GM12878 (cell line): ENCODE data around the gene CHCHD3. TPM values are rescaled to one million over a fixed set of nuclear protein-coding genes. Genes with fewer than 3 reads are reported as not detected.

ENCODE experiments used
- ATAC-seq: fragments of 200-7000 bp; cut with Tn5 transposase; 3 replicates; pipeline ENCODE4 v1.9.1; 2020; ENCODE audit warnings: mild to moderate bottlenecking, moderate library complexity
- BruUV-seq: library from RNA; stranded (reverse); fragments of 400-500 nt; replicated peaks from 2 replicates; lab custom pipeline; 2021; lab: Mats Ljungman, UMichigan
- CTCF ChIA-PET: fragments of 300-600 bp; sonication (Branson Sonifier 250); formaldehyde crosslinking; extraction: SDS; loops from one replicate; lab custom pipeline; 2021; ENCODE audit warnings: inconsistent platforms; lab: Yijun Ruan, JAX
- POLR2A ChIA-PET: fragments of 350-600 bp; formaldehyde crosslinking; extraction: SDS; loops from one replicate; lab custom pipeline; 2021; ENCODE audit warnings: inconsistent platforms; lab: Charles Lee
- RAD21 ChIA-PET: fragments of 300-600 bp; sonication (Branson Sonifier 250); formaldehyde crosslinking; loops from one replicate; lab custom pipeline; 2023; ENCODE audit warnings: antibody characterized with exemption; ENCODE audit not compliant: unreplicated experiment; lab: Charles Lee
- SMC1A ChIA-PET: fragments of 300-600 bp; sonication (Branson Sonifier 250); formaldehyde crosslinking; loops from one replicate; lab custom pipeline; 2023; ENCODE audit not compliant: unreplicated experiment, uncharacterized antibody; lab: Charles Lee
- DNase-seq: peaks from one replicate; pipeline ENCODE4 v3.0.0-alpha.2; 2011; ENCODE audit warnings: low read depth, low spot score
- FAIRE-seq: peaks from 3 replicates; lab custom pipeline; 2011; peaks lifted over from hg19 to GRCh38; lab: Jason Lieb, UNC
- H2AFZ ChIP-seq: 2 replicates; pipeline ENCODE4 v1.6.0; 2011; ENCODE audit warnings: low read depth, low read length, control low read depth; ENCODE audit not compliant: control insufficient read depth
- H3K27ac ChIP-seq: 2 replicates; pipeline ENCODE4 v1.5.1; 2011; ENCODE audit warnings: control low read depth; ENCODE audit not compliant: control insufficient read depth, insufficient read depth
- H3K27me3 ChIP-seq, 2 experiments: replicated peaks in 1 of 2; 2 replicates each; pipeline versions ENCODE4 v1.6.0 to v1.6.1; 2011; ENCODE audit warnings: low read length in 1 of 2; ENCODE audit not compliant: control insufficient read depth in 2 of 2, insufficient read depth in 2 of 2
- H3K36me3 ChIP-seq, 2 experiments: 2 replicates each; pipeline ENCODE4 v1.5.1; 2011; ENCODE audit warnings: low read length in 1 of 2; ENCODE audit not compliant: control insufficient read depth in 2 of 2, insufficient read depth in 2 of 2
- H3K4me1 ChIP-seq: 2 replicates; pipeline ENCODE4 v1.6.1; 2011; ENCODE audit warnings: mild to moderate bottlenecking, low read length, moderate library complexity, mixed read lengths; ENCODE audit not compliant: control insufficient read depth, insufficient read depth
- H3K4me2 ChIP-seq: 2 replicates; pipeline ENCODE4 v1.6.0; 2011; ENCODE audit warnings: control low read depth; ENCODE audit not compliant: control insufficient read depth, insufficient read depth
- H3K4me3 ChIP-seq: fragments of 200-600 bp; sonication (generic); 2 replicates; pipeline ENCODE4 v1.5.1; 2016
- H3K79me2 ChIP-seq: 2 replicates; pipeline ENCODE4 v1.6.0; 2011; ENCODE audit warnings: low read length; ENCODE audit not compliant: control insufficient read depth, insufficient read depth
- H3K9ac ChIP-seq: 2 replicates; pipeline ENCODE4 v1.8.0; 2011; ENCODE audit warnings: low read length, control low read depth, mixed read lengths; ENCODE audit not compliant: control insufficient read depth, insufficient read depth
- H3K9me3 ChIP-seq: replicated peaks from 3 replicates; pipeline ENCODE4 v1.5.1; 2011; ENCODE audit warnings: mild to moderate bottlenecking, low read length; ENCODE audit not compliant: control insufficient read depth, insufficient read depth
- H4K20me1 ChIP-seq: 2 replicates; pipeline ENCODE4 v1.6.0; 2011; ENCODE audit not compliant: control insufficient read depth, insufficient read depth
- ATF2 ChIP-seq: IDR thresholded peaks from 2 replicates; pipeline ENCODE4 v1.6.1; 2012; ENCODE audit warnings: low read length, inconsistent platforms
- DPF2 ChIP-seq: fragments of 450-650 bp; IDR thresholded peaks from 2 replicates; pipeline ENCODE4 v1.6.1; 2017; ENCODE audit warnings: mild to moderate bottlenecking
- EGR1 ChIP-seq, 2 experiments: IDR thresholded peaks; 1 replicate in 1 of 2; 2 replicates in 1 of 2; pipeline ENCODE4 v1.6.1; 2011 to 2012; ENCODE audit warnings: low read depth in 2 of 2, low read length in 2 of 2, borderline replicate concordance in 1 of 2, mild to moderate bottlenecking in 1 of 2, moderate library complexity in 1 of 2
- ETV6 ChIP-seq, 2 experiments: fragments of 450-650 bp in 1 of 2; IDR thresholded peaks in 1 of 2; conservative IDR thresholded peaks in 1 of 2; 2 replicates each; pipeline ENCODE4 v1.6.1; 2014; ENCODE audit warnings: antibody characterized with exemption in 1 of 2, borderline replicate concordance in 1 of 2, low read depth in 1 of 2, mild to moderate bottlenecking in 1 of 2, moderate library complexity in 1 of 2
- HDGF ChIP-seq: fragments of 450-650 bp; IDR thresholded peaks from 2 replicates; pipeline ENCODE4 v1.6.1; 2016; ENCODE audit warnings: antibody characterized with exemption
- MLLT1 ChIP-seq: fragments of 450-650 bp; IDR thresholded peaks from 2 replicates; pipeline ENCODE4 v1.6.1; 2016; ENCODE audit warnings: mild to moderate bottlenecking
- NR2C2 ChIP-seq: IDR thresholded peaks from 2 replicates; pipeline ENCODE4 v1.6.1; 2011; ENCODE audit warnings: borderline replicate concordance, low read depth; ENCODE audit not compliant: control insufficient read depth, insufficient read length
- PRDM15 ChIP-seq: fragments of 450-650 bp; formaldehyde crosslinking; IDR thresholded peaks from 2 replicates; pipeline ENCODE4 v1.4.0; 2020; ENCODE audit warnings: mild to moderate bottlenecking, moderate library complexity
- STAT1 ChIP-seq: fragments of 450-650 bp; conservative IDR thresholded peaks from 2 replicates; pipeline ENCODE4 v1.6.1; 2014; ENCODE audit warnings: antibody characterized with exemption, mild to moderate bottlenecking
- SUPT20H ChIP-seq: IDR thresholded peaks from 2 replicates; pipeline ENCODE4 v1.6.1; 2011; ENCODE audit warnings: low read depth, mild to moderate bottlenecking, low read length, moderate library complexity, borderline replicate concordance; ENCODE audit not compliant: control insufficient read depth
- WRNIP1 ChIP-seq: IDR thresholded peaks from 2 replicates; pipeline ENCODE4 v1.6.1; 2011; ENCODE audit warnings: low read depth, low read length, improper control_type of control experiment, borderline replicate concordance
- ZBTB33 ChIP-seq: fragments of 450-650 bp; IDR thresholded peaks from 2 replicates; pipeline ENCODE4 v1.6.1; 2017; ENCODE audit warnings: mild to moderate bottlenecking
- WGBS: methylation state at CpG from one replicate; pipeline ENCODE4 v1.1.6; 2016; ENCODE audit warnings: low lambda C conversion rate; ENCODE audit not compliant: insufficient replicate concordance, insufficient coverage; ENCODE audit errors: missing lambda C conversion rate; 5-methylcytosine and 5-hydroxymethylcytosine counted together
- in situ Hi-C: fragments of 300-500 bp; cut with MboI; formaldehyde crosslinking; loops from 9 replicates; pipeline ENCODE4 v1.14.3; 2018; ENCODE audit warnings: mixed read lengths
- intact Hi-C: fragments of 100-400 bp; cut with micrococcal nuclease; formaldehyde crosslinking; loops from one replicate; pipeline ENCODE4 v1.14.2; 2022; ENCODE audit not compliant: unreplicated experiment
- polyA plus RNA-seq, 11 experiments: library from polyadenylated mRNA; depleted of rRNA in 4 of 11; unstranded in 6 of 11; stranded (reverse) in 5 of 11; fragments of >200 nt; fragmentation: Nextera tagmentation in 4 of 11; fragmentation: Illumina TruSeq in 1 of 11; extraction: Ambion mirVana in 4 of 11; extraction: Trizol in 1 of 11; gene quantifications; 1 replicate in 1 of 11; 2 replicates in 10 of 11; pipeline versions ENCODE4 v1.2.1 to v1.2.3, GENCODE V29; 2011 to 2016; ENCODE audit warnings: inconsistent platforms in 2 of 11, missing spikeins in 2 of 11, low read depth in 1 of 11
- total RNA-seq, 4 experiments: library from RNA; depleted of rRNA in 3 of 4; stranded (reverse); fragments of >200 nt in 3 of 4; fragmentation: Illumina TruSeq in 1 of 4; extraction: Trizol in 1 of 4; gene quantifications; 2 replicates each; pipeline versions ENCODE4 v1.2.1 to v1.2.3, GENCODE V29; 2013 to 2021

The CHCHD3 gene
- total and polyA plus RNA-seq, 10 of the 15 experiments (the other 5 are each of a cell fraction or from before 2014, with no cell fraction given): 38.3 to 178 (median 96.2) TPM

- no peak for TF ChIP-seq ETV6 (conservative IDR thresholded peaks at IDR 0.05 in 1 of 2, IDR thresholded peaks at IDR 0.05 in 1 of 2; ENCODE audit: borderline replicate concordance in 1 of 2, low read depth in 1 of 2)
- TF ChIP-seq HDGF: no peak
- TF ChIP-seq ATF2: no peak
- TF ChIP-seq STAT1: no peak
These were observed 83.1 kb downstream of the CHCHD3 start (continued) for GRCh38 chr7:132998763-132999162.

GRCh38 chr7:132997505-132997904 is 84.4 kb downstream of the CHCHD3 start:
- no peaks in the 10 kb centered on the region for H4K20me1 ChIP-seq
- FAIRE-seq (no peak), ATAC-seq (no peak), DNase-seq (no peak)
- BruUV-seq: no TSS peak
- RAD21 ChIA-PET: no interaction called here
- SMC1A ChIA-PET: interaction anchor here (0.9 kb wide), 1 partner anchor 9 kb away, joined by 3 read pairs; no protein-coding TSS in a partner anchor
- no peaks in the 10 kb centered on the region for H3K4me1 ChIP-seq
- no peaks in the 10 kb centered on the region for H3K9me3 ChIP-seq
- no peak overlapping the region for H3K9ac ChIP-seq
- H3K4me3 ChIP-seq: no peak overlapping the region
- H3K27me3 ChIP-seq: no peaks in the 10 kb centered on the region
- H3K27ac ChIP-seq: no peak overlapping the region
- H3K36me3 ChIP-seq: no peaks in the 10 kb centered on the region; a peak in 1 of 4 replicates
- POLR2A ChIA-PET: no interaction called here
- no peak overlapping the region for H2AFZ ChIP-seq
- H3K4me2 ChIP-seq: no peak overlapping the region
- peaks cover 13% of the 10 kb centered on the region for H3K79me2 ChIP-seq
- CTCF ChIA-PET: no interaction called here
- in situ Hi-C loops (no loop called here), intact Hi-C loops (no loop called here)
- WGBS: 100% methylated on average over 1 of the region's 1 CpG
- no peak for TF ChIP-seq SUPT20H
- no peak for TF ChIP-seq WRNIP1
- no peak for TF ChIP-seq PRDM15
- TF ChIP-seq ZBTB33: no peak
- no peak for TF ChIP-seq DPF2
- TF ChIP-seq MLLT1: no peak
- no peak for TF ChIP-seq EGR1 (IDR thresholded peaks at IDR 0.05; ENCODE audit: borderline replicate concordance in 1 of 2, low read depth in 2 of 2, low read length in 2 of 2)
- TF ChIP-seq NR2C2: no peak
